Kidney (tissue), 14 donors: Measurements from ENCODE around the gene ANXA4. TPM values are rescaled to one million over a fixed set of nuclear protein-coding genes. Genes with fewer than 3 reads are reported as not detected.
A peak's percentile ranks its signal among the peaks of the same experiment; 100 is the strongest.

ENCODE experiments used
- DNase-seq, 5 donors: peaks; one replicate each; pipeline ENCODE4 v3.0.0-alpha.2; 2013 to 2020
- FAIRE-seq: peaks from 2 replicates; lab custom pipeline; 2012; peaks lifted over from hg19 to GRCh38; lab: Jason Lieb, UNC
- H3K27ac ChIP-seq, 2 donors: one replicate each; pipeline ENCODE4 v1.7.0; 2013; ENCODE audit warnings: low read depth in 2 of 2, low read length in 2 of 2, inconsistent platforms in 1 of 2
- H3K27me3 ChIP-seq: one replicate; pipeline ENCODE4 v1.7.1; 2013; ENCODE audit warnings: low read length, inconsistent platforms; ENCODE audit not compliant: control insufficient read depth, insufficient read depth
- H3K36me3 ChIP-seq, 3 donors: one replicate each; pipeline versions ENCODE4 v1.7.0 to v1.7.1; 2013; ENCODE audit warnings: low read length in 3 of 3, control low read depth in 1 of 3, inconsistent platforms in 1 of 3; ENCODE audit not compliant: insufficient read depth in 3 of 3, control insufficient read depth in 2 of 3
- H3K4me1 ChIP-seq, 3 donors: one replicate each; pipeline versions ENCODE4 v1.7.0 to v1.7.1; 2013; ENCODE audit warnings: low read length in 3 of 3, inconsistent platforms in 1 of 3, low read depth in 1 of 3; ENCODE audit not compliant: control insufficient read depth in 2 of 3, insufficient read depth in 2 of 3
- H3K4me3 ChIP-seq, 3 donors: one replicate each; pipeline versions ENCODE4 v1.7.0 to v1.8.1; 2013; ENCODE audit warnings: low read length in 3 of 3, control low read depth in 1 of 3, inconsistent platforms in 1 of 3
- H3K9ac ChIP-seq, 3 donors: one replicate each; pipeline versions ENCODE4 v1.7.0 to v1.7.1; 2013; ENCODE audit warnings: low read length in 3 of 3, control low read depth in 1 of 3, inconsistent platforms in 1 of 3
- H3K9me3 ChIP-seq, 3 donors: one replicate each; pipeline versions ENCODE4 v1.7.0 to v1.7.1; 2013; ENCODE audit warnings: low read length in 3 of 3, control low read depth in 1 of 3, inconsistent platforms in 1 of 3; ENCODE audit not compliant: control insufficient read depth in 2 of 3, insufficient read depth in 1 of 3
- intact Hi-C: fragments of 100-400 bp; cut with DNase I; formaldehyde crosslinking; loops from one replicate; pipeline ENCODE4 v1.11.1; 2022
- polyA plus RNA-seq: library from polyadenylated mRNA; stranded (reverse); fragments of 350-450 nt; fragmentation: Illumina TruSeq; extraction: RNeasy Lipid Tissue Mini Kit (QIAGEN cat#74804); gene quantifications from one replicate; pipeline ENCODE4 v1.2.3, GENCODE V29; 2014; ENCODE audit warnings: low read depth, low replicate concordance; ENCODE audit not compliant: insufficient read depth
- total RNA-seq: library from RNA; stranded (reverse); fragmentation: NEBNext Ultra II Directional; extraction: Animal tissue kit (Norgen Biotek cat#: 25700); gene quantifications from one replicate; pipeline ENCODE4 v1.2.1, GENCODE V29; 2021
- TF ChIP-seq, protein P1 (sequence below): IDR thresholded peaks from 3 replicates; pipeline ENCODE4 v1.5.1; 2012; ENCODE audit warnings: mild to moderate bottlenecking, moderate library complexity, borderline replicate concordance; ENCODE audit not compliant: insufficient read depth; ENCODE audit errors: extremely low read depth
- donor health status: control.
- donor health status: control.
- donor health status: control.
- donor health status: control.
- donor health status: control.
- donor health status: DM: yes; HTN: yes; CAD: no.
- donor health status: Normal renal cell carcinoma (clear cell type).

ANXA4 gene
- total and polyA plus RNA-seq, 2 donors from 2014 or later = 168 to 287 TPM

DNA sequence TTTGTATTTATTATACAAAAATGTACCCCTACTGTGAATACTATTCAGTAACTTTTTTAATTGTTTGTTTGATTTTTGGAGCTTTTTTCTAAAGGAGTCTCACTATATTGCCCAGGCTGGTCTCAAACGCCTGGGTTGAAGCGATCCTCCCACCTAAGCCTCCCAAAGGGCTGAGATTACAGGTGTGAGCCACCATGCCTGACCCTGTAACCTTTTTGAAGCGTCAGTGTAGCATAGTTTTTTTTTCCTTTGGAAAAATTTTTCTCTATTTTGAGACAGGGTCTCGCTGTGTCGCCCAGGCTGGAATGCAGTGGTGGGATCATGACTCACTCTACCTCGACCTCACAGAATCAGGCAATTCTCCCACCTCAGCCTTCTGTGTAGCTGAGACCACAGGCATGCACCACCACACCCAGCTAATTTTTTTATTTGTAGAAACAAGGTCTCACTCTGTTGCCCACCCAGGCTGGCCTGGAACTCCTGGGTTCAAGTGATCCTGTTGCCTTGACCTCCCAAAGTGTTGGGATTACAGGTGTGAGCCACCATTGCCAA is 89.5 kb downstream of the ANXA4 start:
- FAIRE-seq (no peak), DNase-seq (no peak)
- Histone ChIP-seq H3K27me3 (no peaks in the 10 kb centered on the region), H3K9me3 (no peaks in the 10 kb centered on the region), H3K9ac (no peak overlapping the region), H3K4me1 (peaks cover 0 to 5% (median 4%) of the 10 kb centered on the region in 3 donors), H3K4me3 (peak overlapping the region in 1 of 3 donors; percentile 84), H3K27ac (no peak overlapping the region), H3K36me3 (peaks cover 0 to 2% (median 0%) of the 10 kb centered on the region in 3 donors)
- TF ChIP-seq, protein P1, sequence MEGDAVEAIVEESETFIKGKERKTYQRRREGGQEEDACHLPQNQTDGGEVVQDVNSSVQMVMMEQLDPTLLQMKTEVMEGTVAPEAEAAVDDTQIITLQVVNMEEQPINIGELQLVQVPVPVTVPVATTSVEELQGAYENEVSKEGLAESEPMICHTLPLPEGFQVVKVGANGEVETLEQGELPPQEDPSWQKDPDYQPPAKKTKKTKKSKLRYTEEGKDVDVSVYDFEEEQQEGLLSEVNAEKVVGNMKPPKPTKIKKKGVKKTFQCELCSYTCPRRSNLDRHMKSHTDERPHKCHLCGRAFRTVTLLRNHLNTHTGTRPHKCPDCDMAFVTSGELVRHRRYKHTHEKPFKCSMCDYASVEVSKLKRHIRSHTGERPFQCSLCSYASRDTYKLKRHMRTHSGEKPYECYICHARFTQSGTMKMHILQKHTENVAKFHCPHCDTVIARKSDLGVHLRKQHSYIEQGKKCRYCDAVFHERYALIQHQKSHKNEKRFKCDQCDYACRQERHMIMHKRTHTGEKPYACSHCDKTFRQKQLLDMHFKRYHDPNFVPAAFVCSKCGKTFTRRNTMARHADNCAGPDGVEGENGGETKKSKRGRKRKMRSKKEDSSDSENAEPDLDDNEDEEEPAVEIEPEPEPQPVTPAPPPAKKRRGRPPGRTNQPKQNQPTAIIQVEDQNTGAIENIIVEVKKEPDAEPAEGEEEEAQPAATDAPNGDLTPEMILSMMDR = no peak
- intact Hi-C loops = no loop called here

- Histone ChIP-seq H3K4me3 (no peak overlapping the region), H3K4me1 (peaks cover 0 to 4% (median under 1%) of the 10 kb centered on the region in 3 donors), H3K36me3 (peaks cover 0 to 2% (median 0%) of the 10 kb centered on the region in 3 donors), H3K9me3 (no peaks in the 10 kb centered on the region), H3K27ac (no peak overlapping the region), H3K27me3 (no peaks in the 10 kb centered on the region), H3K9ac (no peak overlapping the region)
- FAIRE-seq (no peak), DNase-seq (no peak)
- intact Hi-C loops = no loop called here
- TF ChIP-seq, protein P1 = no peak
Measured at GRCh38 chr2:69833752-69834151, 91.8 kb downstream of the ANXA4 start.

DNA sequence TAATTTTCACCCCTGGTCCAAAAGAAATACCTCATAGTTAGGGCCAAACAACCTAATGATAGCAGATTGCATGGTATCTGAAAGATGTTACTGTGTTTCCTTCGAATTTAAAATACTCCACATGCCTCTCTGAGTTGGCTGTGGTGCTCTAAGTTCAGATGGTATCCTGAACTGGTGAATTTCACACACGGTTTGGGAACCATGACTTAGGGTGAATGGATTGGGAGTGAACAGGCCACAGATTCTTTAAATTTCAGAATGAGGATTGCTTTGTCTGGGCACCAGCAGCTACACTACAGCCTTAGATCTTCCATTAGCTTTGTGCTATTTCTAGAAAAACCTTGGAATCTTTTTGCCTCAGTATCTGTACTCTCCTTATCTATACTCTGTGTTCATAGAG is 93.7 kb downstream of the ANXA4 start:
- no peak overlapping the region for H3K9ac ChIP-seq
- no peaks in the 10 kb centered on the region for H3K9me3 ChIP-seq
- peaks cover 0 to 2% (median 0%) of the 10 kb centered on the region in 3 donors for H3K4me1 ChIP-seq
- H3K27me3 ChIP-seq = no peaks in the 10 kb centered on the region
- peaks cover 0 to 2% (median 2%) of the 10 kb centered on the region in 3 donors for H3K36me3 ChIP-seq
- FAIRE-seq (no peak), DNase-seq (no peak)
- no peak overlapping the region for H3K4me3 ChIP-seq
- no peak overlapping the region for H3K27ac ChIP-seq
- TF ChIP-seq, protein P1 = no peak
- intact Hi-C loops = no loop called here
